ENCODE data around the gene F7. TPM values are rescaled to one million over a fixed set of nuclear protein-coding genes. Genes with fewer than 3 reads are reported as not detected.

Gene F7
- total RNA-seq, 1 experiment from 2014 or later, result not detected

- ATAC-seq, result no peak
- in situ Hi-C loops (cut with HindIII; ENCODE audit: low pct_unique_long_range_greater_than_20kb, low sequenced_read_pairs) (no loop called here), intact Hi-C loops (cut with micrococcal nuclease; ENCODE audit: unreplicated experiment) (no loop called here)
- Histone ChIP-seq H3K27me3 (ENCODE audit: control insufficient read depth, insufficient read depth, low read length) (no peaks in the 10 kb centered on the region), H3K27ac (ENCODE audit: low read length) (no peak overlapping the region), H3K4me1 (ENCODE audit: control insufficient read depth, insufficient read depth, low read length) (no peaks in the 10 kb centered on the region), H3K4me3 (ENCODE audit: low read depth in 2 of 2, low read length in 2 of 2) (no peak overlapping the region), H3K9me3 (ENCODE audit: control insufficient read depth, insufficient read depth, low read depth, low read length) (no peaks in the 10 kb centered on the region), H3K36me3 (ENCODE audit: control insufficient read depth, insufficient read depth, low read length) (no peaks in the 10 kb centered on the region)
- TF ChIP-seq REST (IDR thresholded peaks at IDR 0.05; ENCODE audit: insufficient read depth in 1 of 2, low read depth in 2 of 2, low read length in 1 of 2) (no peak), CTCF (IDR thresholded peaks at IDR 0.05) (no peak), SIN3A (IDR thresholded peaks at IDR 0.05; ENCODE audit: borderline replicate concordance, insufficient read depth, low read depth, low read length) (no peak)
- DNase-seq (ENCODE audit: low read depth, low spot score), result no peak
- BruUV-seq (replicated peaks), result no TSS peak
- ChIA-PET CTCF (no interaction called here), POLR2A (no interaction called here)
Observed at GRCh38 chr13:113080361-113080831, 25.2 kb upstream of the F7 start.

GRCh38 chr13:113080901-113081521, 24.6 kb upstream of the F7 start:
- in situ Hi-C loops (cut with HindIII; ENCODE audit: low pct_unique_long_range_greater_than_20kb, low sequenced_read_pairs) (no loop called here), intact Hi-C loops (cut with micrococcal nuclease; ENCODE audit: unreplicated experiment) (no loop called here)
- ChIA-PET CTCF (no interaction called here), POLR2A (no interaction called here)
- BruUV-seq (replicated peaks), result no TSS peak
- no peak for TF ChIP-seq POLR2AphosphoS5 (IDR thresholded peaks at IDR 0.05; ENCODE audit: low read depth, low read length)
- TF ChIP-seq TCF7L2 (IDR thresholded peaks at IDR 0.05; ENCODE audit: low read depth, low read length), result no peak
- no peak for TF ChIP-seq CTCF (IDR thresholded peaks at IDR 0.05)
- no peak for TF ChIP-seq SIN3A (IDR thresholded peaks at IDR 0.05; ENCODE audit: borderline replicate concordance, insufficient read depth, low read depth, low read length)
- TF ChIP-seq REST (IDR thresholded peaks at IDR 0.05; ENCODE audit: insufficient read depth in 1 of 2, low read depth in 2 of 2, low read length in 1 of 2), result no peak
- H3K27ac ChIP-seq (ENCODE audit: low read length), result no peak overlapping the region
- DNase-seq (ENCODE audit: low read depth, low spot score), result no peak
- H3K36me3 ChIP-seq (ENCODE audit: control insufficient read depth, insufficient read depth, low read length), result no peaks in the 10 kb centered on the region
- no peaks in the 10 kb centered on the region for H3K27me3 ChIP-seq (ENCODE audit: control insufficient read depth, insufficient read depth, low read length)
- H3K9me3 ChIP-seq (ENCODE audit: control insufficient read depth, insufficient read depth, low read depth, low read length), result no peaks in the 10 kb centered on the region
- 0 out of 2 replicates have a peak, but pooled peaks have one; percentile 36 for ATAC-seq
- no peaks in the 10 kb centered on the region for H3K4me1 ChIP-seq (ENCODE audit: control insufficient read depth, insufficient read depth, low read length)
- H3K4me3 ChIP-seq (ENCODE audit: low read depth in 2 of 2, low read length in 2 of 2), result no peak overlapping the region

All from Panc1 (cell line).